Panc1 (cell line): ENCODE measurements around the gene SLIT3. TPM values are rescaled to one million over a fixed set of nuclear protein-coding genes. Genes with fewer than 3 reads are reported as not detected.

Source experiments
- ATAC-seq: fragments of 200-7000 bp; cut with Tn5 transposase; 2 replicates; pipeline ENCODE4 v1.9.1; 2020; ENCODE audit warnings: mild to moderate bottlenecking, moderate library complexity
- BruUV-seq: library from RNA; stranded (reverse); fragments of 400-500 nt; replicated peaks from 2 replicates; lab custom pipeline; 2021; lab: Mats Ljungman, UMichigan
- CTCF ChIA-PET: fragments of 300-600 bp; sonication (Branson Sonifier 250); formaldehyde crosslinking; loops from one replicate; lab custom pipeline; 2022; ENCODE audit warnings: antibody characterized with exemption; lab: Charles Lee
- POLR2A ChIA-PET: fragments of 300-600 bp; sonication (Branson Sonifier 250); formaldehyde crosslinking; loops from one replicate; lab custom pipeline; 2022; ENCODE audit warnings: antibody characterized with exemption; lab: Charles Lee
- DNase-seq: peaks from one replicate; pipeline ENCODE4 v3.0.0-alpha.2; 2010; ENCODE audit warnings: low read depth, low spot score
- H3K27ac ChIP-seq: 2 replicates; pipeline ENCODE4 v1.5.1; 2011; ENCODE audit warnings: mild to moderate bottlenecking, low read length, inconsistent platforms
- H3K27me3 ChIP-seq: fragments of 200-500 bp; sonication (Bioruptor generic); 2 replicates; pipeline ENCODE4 v1.6.0; 2014; ENCODE audit warnings: low read length, inconsistent platforms; ENCODE audit not compliant: control insufficient read depth, insufficient read depth
- H3K36me3 ChIP-seq: fragments of 200-500 bp; sonication (Bioruptor generic); 2 replicates; pipeline ENCODE4 v1.5.1; 2014; ENCODE audit warnings: inconsistent platforms, mild to moderate bottlenecking, low read length, moderate library complexity; ENCODE audit not compliant: control insufficient read depth, insufficient read depth
- H3K4me1 ChIP-seq: 2 replicates; pipeline ENCODE4 v1.5.1; 2011; ENCODE audit warnings: inconsistent platforms, mild to moderate bottlenecking, low read length, moderate library complexity; ENCODE audit not compliant: control insufficient read depth, insufficient read depth
- H3K4me3 ChIP-seq, 2 experiments: 2 replicates each; pipeline ENCODE4 v1.5.1; 2011 to 2012; ENCODE audit warnings: low read depth in 2 of 2, low read length in 2 of 2, mild to moderate bottlenecking in 2 of 2, inconsistent platforms in 1 of 2, moderate library complexity in 1 of 2
- H3K9me3 ChIP-seq: fragments of 200-500 bp; sonication (Bioruptor generic); 2 replicates; pipeline ENCODE4 v1.5.1; 2014; ENCODE audit warnings: low read depth, mild to moderate bottlenecking, inconsistent platforms, low read length, moderate library complexity; ENCODE audit not compliant: control insufficient read depth, insufficient read depth
- CTCF ChIP-seq: fragments of 450-650 bp; IDR thresholded peaks from 2 replicates; pipeline ENCODE4 v1.5.1; 2017; ENCODE audit warnings: mild to moderate bottlenecking
- POLR2AphosphoS5 ChIP-seq: IDR thresholded peaks from 2 replicates; pipeline ENCODE4 v1.6.1; 2012; ENCODE audit warnings: mild to moderate bottlenecking, low read depth, low read length, moderate library complexity
- REST ChIP-seq, 2 experiments: IDR thresholded peaks; 2 replicates each; pipeline ENCODE4 v1.6.1; 2011 to 2012; ENCODE audit warnings: low read depth in 2 of 2, control low read depth in 1 of 2, low read length in 1 of 2, mild to moderate bottlenecking in 1 of 2, moderate library complexity in 1 of 2; ENCODE audit not compliant: insufficient read depth in 1 of 2
- SIN3A ChIP-seq: IDR thresholded peaks from 2 replicates; pipeline ENCODE4 v1.6.1; 2012; ENCODE audit warnings: low read depth, mild to moderate bottlenecking, low read length, moderate library complexity, borderline replicate concordance; ENCODE audit not compliant: insufficient read depth
- TCF7L2 ChIP-seq: IDR thresholded peaks from 2 replicates; pipeline ENCODE4 v1.6.1; 2011; ENCODE audit warnings: mild to moderate bottlenecking, low read depth, low read length, inconsistent platforms
- in situ Hi-C: cut with HindIII; loops from 2 replicates; pipeline ENCODE4 v1.10.0; 2016; ENCODE audit warnings: low sequenced_read_pairs, low pct_unique_long_range_greater_than_20kb
- intact Hi-C: fragments of 100-400 bp; cut with micrococcal nuclease; formaldehyde crosslinking; loops from one replicate; pipeline ENCODE4 v1.10.0; 2022; ENCODE audit not compliant: unreplicated experiment
- total RNA-seq: library from RNA; stranded (reverse); gene quantifications from one replicate; pipeline ENCODE4 v1.2.1, GENCODE V29; 2021; ENCODE audit not compliant: unreplicated experiment

Gene SLIT3
- total RNA-seq, 1 experiment from 2014 or later, result 26.4 TPM

- in situ Hi-C loops, result no loop called here
- ATAC-seq, result no peak
- Histone ChIP-seq H3K27ac (no peak overlapping the region), H3K36me3 (no peaks in the 10 kb centered on the region), H3K4me1 (no peaks in the 10 kb centered on the region), H3K27me3 (no peaks in the 10 kb centered on the region), H3K9me3 (no peaks in the 10 kb centered on the region), H3K4me3 (no peak overlapping the region)
- intact Hi-C loops, result no loop called here
- no peak for DNase-seq
- CTCF ChIA-PET, result no interaction called here
- POLR2A ChIA-PET, result no interaction called here
- TF ChIP-seq TCF7L2, result no peak
- no peak for TF ChIP-seq CTCF
- TF ChIP-seq SIN3A, result no peak
- TF ChIP-seq REST (IDR thresholded peaks at IDR 0.05; ENCODE audit: insufficient read depth in 1 of 2, low read depth in 2 of 2, low read length in 1 of 2), result no peak
- TF ChIP-seq POLR2AphosphoS5, result no peak
- BruUV-seq, result no TSS peak
These were observed 186.4 kb downstream of the SLIT3 start for GRCh38 chr5:169114466-169115065.

- in situ Hi-C loops (no loop called here), intact Hi-C loops (no loop called here)
- H3K4me1 ChIP-seq, result no peaks in the 10 kb centered on the region
- H3K9me3 ChIP-seq, result no peaks in the 10 kb centered on the region
- H3K4me3 ChIP-seq, result no peak overlapping the region
- no peak for DNase-seq
- ATAC-seq, result no peak
- ChIA-PET CTCF (no interaction called here), POLR2A (no interaction called here)
- no peak overlapping the region for H3K27ac ChIP-seq
- no peaks in the 10 kb centered on the region for H3K36me3 ChIP-seq
- no TSS peak for BruUV-seq
- TF ChIP-seq SIN3A, result no peak
- no peaks in the 10 kb centered on the region for H3K27me3 ChIP-seq
These were observed 188.9 kb downstream of the SLIT3 start for GRCh38 chr5:169112016-169112415.

- H3K27ac ChIP-seq, result no peak overlapping the region
- intact Hi-C loops (no loop called here), in situ Hi-C loops (no loop called here)
- no peak for ATAC-seq
- H3K9me3 ChIP-seq, result no peaks in the 10 kb centered on the region
- TF ChIP-seq POLR2AphosphoS5 (no peak), CTCF (no peak), TCF7L2 (no peak), SIN3A (no peak), REST (IDR thresholded peaks at IDR 0.05; ENCODE audit: insufficient read depth in 1 of 2, low read depth in 2 of 2, low read length in 1 of 2) (no peak)
- POLR2A ChIA-PET, result interaction anchor here (0.6 kb wide), 1 partner anchor 993 kb away, joined by 4 read pairs; no protein-coding TSS in a partner anchor
- no peaks in the 10 kb centered on the region for H3K27me3 ChIP-seq
- no peaks in the 10 kb centered on the region for H3K36me3 ChIP-seq
- no TSS peak for BruUV-seq
- CTCF ChIA-PET, result no interaction called here
- DNase-seq, result no peak
- H3K4me3 ChIP-seq, result no peak overlapping the region
- H3K4me1 ChIP-seq, result no peaks in the 10 kb centered on the region
These were observed 193.8 kb downstream of the SLIT3 start for GRCh38 chr5:169106911-169107706.
